Keratinocyte (primary cell): ENCODE measurements around the gene RPL4. TPM values are rescaled to one million over a fixed set of nuclear protein-coding genes. Genes with fewer than 3 reads are reported as not detected.

ENCODE experiments used
- DNase-seq: peaks from one replicate; pipeline ENCODE4 v3.0.0-alpha.2; 2011; ENCODE audit warnings: low read depth, missing footprints, low spot score
- FAIRE-seq: peaks from 2 replicates; lab custom pipeline; 2011; peaks lifted over from hg19 to GRCh38; lab: Jason Lieb, UNC
- H2AFZ ChIP-seq: 2 replicates; pipeline ENCODE4 v1.6.0; 2012; ENCODE audit warnings: low read length, control low read depth, inconsistent platforms; ENCODE audit not compliant: control insufficient read depth
- H3K27ac ChIP-seq: 2 replicates; pipeline ENCODE4 v1.5.1; 2011; ENCODE audit warnings: low read length; ENCODE audit not compliant: control insufficient read depth, insufficient read depth
- H3K27me3 ChIP-seq: 3 replicates; pipeline ENCODE4 v1.6.0; 2011; ENCODE audit warnings: low read length; ENCODE audit not compliant: control insufficient read depth, insufficient read depth; ENCODE audit errors: extremely low read depth
- H3K36me3 ChIP-seq, 2 experiments: 2 replicates in 1 of 2; 3 replicates in 1 of 2; pipeline ENCODE4 v1.5.1; 2011; ENCODE audit warnings: low read length in 2 of 2, mild to moderate bottlenecking in 1 of 2; ENCODE audit not compliant: control insufficient read depth in 2 of 2, insufficient read depth in 2 of 2; ENCODE audit errors: extremely low read depth in 1 of 2
- H3K4me1 ChIP-seq: 3 replicates; pipeline ENCODE4 v1.5.1; 2011; ENCODE audit warnings: low read length; ENCODE audit not compliant: control insufficient read depth, insufficient read depth; ENCODE audit errors: extremely low read depth
- H3K4me2 ChIP-seq: 3 replicates; pipeline ENCODE4 v1.6.0; 2011; ENCODE audit warnings: low read depth, low read length; ENCODE audit not compliant: control insufficient read depth, insufficient read depth; ENCODE audit errors: extremely low read depth
- H3K4me3 ChIP-seq, 3 experiments: fragments of 200-600 bp in 1 of 3; sonication (generic) in 1 of 3; 2 replicates in 2 of 3; 3 replicates in 1 of 3; pipeline ENCODE4 v1.5.1; 2011 to 2016; ENCODE audit warnings: low read length in 3 of 3, mild to moderate bottlenecking in 3 of 3, control low read depth in 2 of 3, inconsistent platforms in 1 of 3, low read depth in 1 of 3, mixed read lengths in 1 of 3, mixed run types in 1 of 3, moderate library complexity in 1 of 3; ENCODE audit not compliant: control insufficient read depth in 2 of 3, insufficient read depth in 2 of 3; ENCODE audit errors: extremely low read depth in 1 of 3
- H3K79me2 ChIP-seq: 2 replicates; pipeline ENCODE4 v1.6.0; 2012; ENCODE audit warnings: low read length; ENCODE audit not compliant: control insufficient read depth, insufficient read depth
- H3K9ac ChIP-seq: 3 replicates; pipeline ENCODE4 v1.6.0; 2011; ENCODE audit warnings: low read length; ENCODE audit not compliant: control insufficient read depth, insufficient read depth; ENCODE audit errors: extremely low read depth
- H3K9me1 ChIP-seq: 3 replicates; pipeline ENCODE4 v1.6.0; 2011; ENCODE audit warnings: low read length; ENCODE audit not compliant: control insufficient read depth, insufficient read depth; ENCODE audit errors: extremely low read depth
- H3K9me3 ChIP-seq: 2 replicates; pipeline ENCODE4 v1.5.1; 2012; ENCODE audit warnings: low read depth, low read length; ENCODE audit not compliant: control insufficient read depth
- H4K20me1 ChIP-seq: 3 replicates; pipeline ENCODE4 v1.6.0; 2011; ENCODE audit warnings: low read length; ENCODE audit not compliant: control insufficient read depth, insufficient read depth; ENCODE audit errors: extremely low read depth
- EZH2 ChIP-seq: IDR thresholded peaks from one replicate; pipeline ENCODE4 v1.6.1; 2012; ENCODE audit warnings: inconsistent platforms, mild to moderate bottlenecking, low read length, moderate library complexity
- dilution Hi-C: fragments of 300-500 bp; cut with MboI; formaldehyde crosslinking; loops from one replicate; pipeline ENCODE4 v1.7.0; 2020; ENCODE audit warnings: low sequenced_read_pairs; ENCODE audit not compliant: extremely low pct_ligation_motif_present
- polyA plus RNA-seq, 5 experiments: library from polyadenylated mRNA; depleted of rRNA in 3 of 5; stranded (reverse) in 3 of 5; stranded (forward) in 1 of 5; unstranded in 1 of 5; fragments of >200 nt; gene quantifications; 1 replicate in 1 of 5; 2 replicates in 3 of 5; 3 replicates in 1 of 5; pipeline versions ENCODE4 v1.2.1 to v1.2.3, GENCODE V29; 2011 to 2012; ENCODE audit warnings: missing spikeins in 2 of 5, low read depth in 1 of 5, low replicate concordance in 1 of 5
- TF ChIP-seq, protein P1 (sequence below), 3 experiments: IDR thresholded peaks in 1 of 3; conservative IDR thresholded peaks in 1 of 3; optimal IDR thresholded peaks in 1 of 3; 2 replicates in 2 of 3; 3 replicates in 1 of 3; pipeline versions ENCODE3 to v1.5.1; 2011; ENCODE audit warnings: low read length in 3 of 3, mild to moderate bottlenecking in 3 of 3, moderate library complexity in 2 of 3, control low read depth in 1 of 3, inconsistent platforms in 1 of 3; ENCODE audit not compliant: insufficient read depth in 2 of 3; ENCODE audit errors: extremely low read depth in 1 of 3

The RPL4 gene
- polyA plus RNA-seq, 1 donor (not counting 4 experiments of a cell fraction or from before 2014, with no cell fraction given): 4,989 TPM

DNA sequence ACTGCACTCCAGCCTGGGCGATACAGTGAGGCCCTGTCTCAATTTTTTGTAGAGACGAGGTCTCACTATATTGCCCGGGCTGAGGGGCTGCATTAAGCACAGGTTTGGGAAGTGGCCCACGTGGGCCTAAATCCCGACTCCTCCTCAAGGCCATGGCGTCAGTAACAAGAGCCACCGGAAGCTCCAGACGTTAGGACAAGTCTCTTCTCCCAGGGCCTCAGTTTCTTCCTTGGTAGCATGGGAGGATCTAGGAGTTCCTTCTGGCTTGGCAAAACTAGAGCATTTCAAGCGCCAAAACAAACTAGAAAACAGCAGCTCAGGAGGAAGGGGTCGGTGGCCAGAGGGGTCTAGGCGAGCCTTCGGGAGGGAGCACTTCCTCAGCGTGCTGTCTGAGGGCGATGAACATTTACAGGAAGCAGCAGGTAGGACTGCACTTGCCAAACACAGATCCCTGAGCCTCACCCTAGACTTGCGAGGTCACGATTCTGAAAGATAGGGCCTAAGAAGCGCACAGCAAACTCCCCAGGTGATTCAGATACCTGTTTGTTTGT is 7.6 kb downstream of the RPL4 start:
- Histone ChIP-seq H3K4me2 (peak overlapping the region; percentile 86), H3K36me3 (peaks cover 22 to 37% of the 10 kb centered on the region in 2 experiments), H3K79me2 (peaks cover 26% of the 10 kb centered on the region), H3K4me1 (peaks cover 4% of the 10 kb centered on the region), H3K9ac (peak overlapping the region; percentile 76), H3K27me3 (no peaks in the 10 kb centered on the region), H3K4me3 (peak overlapping the region; percentile 52 to 79 (median 73)), H3K9me3 (no peaks in the 10 kb centered on the region), H2AFZ (no peak overlapping the region), H4K20me1 (peaks cover 16% of the 10 kb centered on the region), H3K27ac (peak overlapping the region; percentile 61), H3K9me1 (no peaks in the 10 kb centered on the region)
- DNase-seq (no peak), FAIRE-seq (no peak)
- TF ChIP-seq, protein P1, sequence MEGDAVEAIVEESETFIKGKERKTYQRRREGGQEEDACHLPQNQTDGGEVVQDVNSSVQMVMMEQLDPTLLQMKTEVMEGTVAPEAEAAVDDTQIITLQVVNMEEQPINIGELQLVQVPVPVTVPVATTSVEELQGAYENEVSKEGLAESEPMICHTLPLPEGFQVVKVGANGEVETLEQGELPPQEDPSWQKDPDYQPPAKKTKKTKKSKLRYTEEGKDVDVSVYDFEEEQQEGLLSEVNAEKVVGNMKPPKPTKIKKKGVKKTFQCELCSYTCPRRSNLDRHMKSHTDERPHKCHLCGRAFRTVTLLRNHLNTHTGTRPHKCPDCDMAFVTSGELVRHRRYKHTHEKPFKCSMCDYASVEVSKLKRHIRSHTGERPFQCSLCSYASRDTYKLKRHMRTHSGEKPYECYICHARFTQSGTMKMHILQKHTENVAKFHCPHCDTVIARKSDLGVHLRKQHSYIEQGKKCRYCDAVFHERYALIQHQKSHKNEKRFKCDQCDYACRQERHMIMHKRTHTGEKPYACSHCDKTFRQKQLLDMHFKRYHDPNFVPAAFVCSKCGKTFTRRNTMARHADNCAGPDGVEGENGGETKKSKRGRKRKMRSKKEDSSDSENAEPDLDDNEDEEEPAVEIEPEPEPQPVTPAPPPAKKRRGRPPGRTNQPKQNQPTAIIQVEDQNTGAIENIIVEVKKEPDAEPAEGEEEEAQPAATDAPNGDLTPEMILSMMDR (optimal IDR thresholded peaks at IDR 0.05 in 1 of 3, IDR thresholded peaks at IDR 0.05 in 1 of 3, conservative IDR thresholded peaks at IDR 0.05 in 1 of 3; ENCODE audit: extremely low read depth in 1 of 3, insufficient read depth in 2 of 3, low read length in 3 of 3): no peak
- TF ChIP-seq EZH2: no peak
- dilution Hi-C loops: no loop called here

DNA sequence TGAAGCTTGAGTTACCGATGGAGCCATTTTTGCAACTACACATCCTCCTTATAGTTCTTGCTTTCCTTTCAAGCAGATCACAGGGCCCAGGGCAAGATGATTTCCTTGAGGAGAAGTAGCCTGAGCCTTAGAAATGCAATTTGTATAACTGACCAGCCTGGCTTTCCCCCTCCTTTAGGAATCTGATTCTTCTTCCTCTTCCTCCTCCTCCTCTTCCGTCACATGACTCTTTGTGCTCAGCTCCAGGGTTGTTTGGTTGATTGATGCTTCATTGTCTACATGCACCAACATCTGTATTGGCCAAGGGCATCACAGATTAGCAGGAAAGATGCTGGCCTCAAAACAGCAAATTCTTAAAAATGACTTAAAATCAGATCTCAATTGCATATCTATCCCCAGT is 10.4 kb downstream of the RPL4 start:
- TF ChIP-seq, protein P1 (optimal IDR thresholded peaks at IDR 0.05 in 1 of 3, IDR thresholded peaks at IDR 0.05 in 1 of 3, conservative IDR thresholded peaks at IDR 0.05 in 1 of 3; ENCODE audit: extremely low read depth in 1 of 3, insufficient read depth in 2 of 3, low read length in 3 of 3): no peak
- no peak for TF ChIP-seq EZH2
- Histone ChIP-seq H3K27ac (no peak overlapping the region), H3K79me2 (peaks cover 7% of the 10 kb centered on the region), H3K4me2 (no peak overlapping the region), H3K36me3 (peaks cover 19 to 25% of the 10 kb centered on the region in 2 experiments), H3K9ac (no peak overlapping the region), H3K9me1 (no peaks in the 10 kb centered on the region), H3K4me3 (no peak overlapping the region), H4K20me1 (peaks cover 7% of the 10 kb centered on the region), H3K9me3 (no peaks in the 10 kb centered on the region), H3K27me3 (no peaks in the 10 kb centered on the region), H3K4me1 (peaks cover 5% of the 10 kb centered on the region), H2AFZ (no peak overlapping the region)
- FAIRE-seq: no peak
- no peak for DNase-seq
- dilution Hi-C loops: no loop called here
